ENCODE data around the gene ATP6V1B1. TPM values are rescaled to one million over a fixed set of nuclear protein-coding genes. Genes with fewer than 3 reads are reported as not detected.

The ATP6V1B1 gene
- total and polyA plus RNA-seq, 2 of the 13 experiments (the other 11 are each of a cell fraction or from before 2014, with no cell fraction given) = 0.58 to 1.6 TPM

DNA sequence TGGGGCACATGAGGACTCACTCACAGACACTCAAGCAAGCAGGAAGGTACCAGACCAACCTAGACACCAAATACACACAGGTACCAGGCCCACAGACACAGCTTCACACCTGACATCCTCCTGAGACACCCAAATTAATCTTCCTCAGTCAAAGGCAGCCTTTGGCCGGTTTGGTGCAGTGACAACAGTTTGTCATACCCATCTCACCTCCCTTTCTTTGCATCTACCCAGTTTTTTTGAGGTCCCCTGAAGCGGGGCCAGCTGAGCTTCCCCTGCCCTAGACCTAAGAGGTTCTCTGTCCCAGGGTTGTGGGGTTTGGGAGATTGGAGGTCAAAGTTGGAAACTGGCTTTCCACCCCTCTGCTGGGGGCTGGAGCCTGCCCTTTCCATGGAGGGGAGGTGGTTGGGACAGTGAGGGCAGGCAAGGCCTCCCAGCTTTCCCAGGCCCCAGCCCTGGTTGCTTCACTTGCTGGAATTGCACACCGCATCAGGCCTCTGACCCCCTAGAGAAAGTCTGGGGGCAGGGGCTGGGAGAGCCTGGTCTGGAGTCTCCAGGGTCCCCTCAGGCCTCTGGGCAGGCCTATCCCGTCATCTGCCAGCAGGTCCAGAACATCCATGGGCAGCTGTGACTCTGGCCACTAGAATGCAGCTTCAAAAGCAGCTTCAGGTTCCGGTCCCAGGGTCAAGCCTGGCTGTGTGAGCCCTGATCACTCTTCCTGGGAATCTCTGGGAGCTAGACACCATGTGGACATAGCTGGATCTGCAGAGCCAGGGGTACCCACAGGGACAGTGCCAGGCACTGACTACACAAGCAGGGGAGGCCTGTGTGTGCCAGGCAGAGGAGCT lies 71.5 kb downstream of the ATP6V1B1 start (continued):
- TF ChIP-seq, protein P1, sequence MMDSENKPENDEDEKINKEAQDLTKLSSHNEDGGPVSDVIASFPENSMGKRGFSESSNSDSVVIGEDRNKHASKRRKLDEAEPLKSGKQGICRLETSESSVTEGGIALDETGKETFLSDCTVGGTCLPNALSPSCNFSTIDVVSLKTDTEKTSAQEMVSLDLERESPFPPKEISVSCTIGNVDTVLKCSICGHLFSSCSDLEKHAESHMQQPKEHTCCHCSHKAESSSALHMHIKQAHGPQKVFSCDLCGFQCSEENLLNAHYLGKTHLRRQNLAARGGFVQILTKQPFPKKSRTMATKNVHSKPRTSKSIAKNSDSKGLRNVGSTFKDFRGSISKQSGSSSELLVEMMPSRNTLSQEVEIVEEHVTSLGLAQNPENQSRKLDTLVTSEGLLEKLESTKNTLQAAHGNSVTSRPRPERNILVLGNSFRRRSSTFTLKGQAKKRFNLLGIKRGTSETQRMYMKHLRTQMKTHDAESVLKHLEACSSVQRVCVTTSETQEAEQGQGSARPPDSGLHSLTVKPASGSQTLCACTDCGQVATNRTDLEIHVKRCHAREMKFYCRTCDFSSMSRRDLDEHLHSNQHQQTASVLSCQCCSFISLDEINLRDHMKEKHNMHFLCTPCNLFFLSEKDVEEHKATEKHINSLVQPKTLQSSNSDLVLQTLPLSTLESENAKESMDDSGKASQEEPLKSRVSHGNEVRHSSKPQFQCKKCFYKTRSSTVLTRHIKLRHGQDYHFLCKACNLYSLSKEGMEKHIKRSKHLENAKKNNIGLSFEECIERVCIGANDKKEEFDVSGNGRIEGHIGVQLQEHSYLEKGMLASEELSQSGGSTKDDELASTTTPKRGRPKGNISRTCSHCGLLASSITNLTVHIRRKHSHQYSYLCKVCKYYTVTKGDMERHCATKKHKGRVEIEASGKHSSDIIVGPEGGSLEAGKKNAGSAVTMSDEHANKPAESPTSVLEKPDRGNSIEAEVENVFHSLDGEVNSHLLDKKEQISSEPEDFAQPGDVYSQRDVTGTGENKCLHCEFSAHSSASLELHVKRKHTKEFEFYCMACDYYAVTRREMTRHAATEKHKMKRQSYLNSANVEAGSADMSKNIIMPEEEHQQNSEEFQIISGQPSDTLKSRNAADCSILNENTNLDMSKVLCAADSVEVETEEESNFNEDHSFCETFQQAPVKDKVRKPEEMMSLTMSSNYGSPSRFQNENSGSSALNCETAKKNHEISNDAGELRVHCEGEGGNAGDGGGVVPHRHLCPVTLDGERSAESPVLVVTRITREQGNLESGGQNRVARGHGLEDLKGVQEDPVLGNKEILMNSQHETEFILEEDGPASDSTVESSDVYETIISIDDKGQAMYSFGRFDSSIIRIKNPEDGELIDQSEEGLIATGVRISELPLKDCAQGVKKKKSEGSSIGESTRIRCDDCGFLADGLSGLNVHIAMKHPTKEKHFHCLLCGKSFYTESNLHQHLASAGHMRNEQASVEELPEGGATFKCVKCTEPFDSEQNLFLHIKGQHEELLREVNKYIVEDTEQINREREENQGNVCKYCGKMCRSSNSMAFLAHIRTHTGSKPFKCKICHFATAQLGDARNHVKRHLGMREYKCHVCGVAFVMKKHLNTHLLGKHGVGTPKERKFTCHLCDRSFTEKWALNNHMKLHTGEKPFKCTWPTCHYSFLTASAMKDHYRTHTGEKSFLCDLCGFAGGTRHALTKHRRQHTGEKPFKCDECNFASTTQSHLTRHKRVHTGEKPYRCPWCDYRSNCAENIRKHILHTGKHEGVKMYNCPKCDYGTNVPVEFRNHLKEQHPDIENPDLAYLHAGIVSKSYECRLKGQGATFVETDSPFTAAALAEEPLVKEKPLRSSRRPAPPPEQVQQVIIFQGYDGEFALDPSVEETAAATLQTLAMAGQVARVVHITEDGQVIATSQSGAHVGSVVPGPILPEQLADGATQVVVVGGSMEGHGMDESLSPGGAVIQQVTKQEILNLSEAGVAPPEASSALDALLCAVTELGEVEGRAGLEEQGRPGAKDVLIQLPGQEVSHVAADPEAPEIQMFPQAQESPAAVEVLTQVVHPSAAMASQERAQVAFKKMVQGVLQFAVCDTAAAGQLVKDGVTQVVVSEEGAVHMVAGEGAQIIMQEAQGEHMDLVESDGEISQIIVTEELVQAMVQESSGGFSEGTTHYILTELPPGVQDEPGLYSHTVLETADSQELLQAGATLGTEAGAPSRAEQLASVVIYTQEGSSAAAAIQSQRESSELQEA (CRISPR knock-in tag; IDR thresholded peaks at IDR 0.05; ENCODE audit: not compliant biosample characterization) = peak; percentile 27
- TF ChIP-seq KAT8 (CRISPR knock-in tag; IDR thresholded peaks at IDR 0.05) = 0 out of 2 replicates have a peak, but pooled peaks have one; percentile 21
- TF ChIP-seq XRCC5 (optimal IDR thresholded peaks at IDR 0.05; ENCODE audit: low read length) = peak; percentile 54
- no peak for TF ChIP-seq ZNF761 (CRISPR knock-in tag; conservative IDR thresholded peaks at IDR 0.05)
- TF ChIP-seq, protein P2, sequence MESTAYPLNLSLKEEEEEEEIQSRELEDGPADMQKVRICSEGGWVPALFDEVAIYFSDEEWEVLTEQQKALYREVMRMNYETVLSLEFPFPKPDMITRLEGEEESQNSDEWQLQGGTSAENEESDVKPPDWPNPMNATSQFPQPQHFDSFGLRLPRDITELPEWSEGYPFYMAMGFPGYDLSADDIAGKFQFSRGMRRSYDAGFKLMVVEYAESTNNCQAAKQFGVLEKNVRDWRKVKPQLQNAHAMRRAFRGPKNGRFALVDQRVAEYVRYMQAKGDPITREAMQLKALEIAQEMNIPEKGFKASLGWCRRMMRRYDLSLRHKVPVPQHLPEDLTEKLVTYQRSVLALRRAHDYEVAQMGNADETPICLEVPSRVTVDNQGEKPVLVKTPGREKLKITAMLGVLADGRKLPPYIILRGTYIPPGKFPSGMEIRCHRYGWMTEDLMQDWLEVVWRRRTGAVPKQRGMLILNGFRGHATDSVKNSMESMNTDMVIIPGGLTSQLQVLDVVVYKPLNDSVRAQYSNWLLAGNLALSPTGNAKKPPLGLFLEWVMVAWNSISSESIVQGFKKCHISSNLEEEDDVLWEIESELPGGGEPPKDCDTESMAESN (CRISPR knock-in tag; conservative IDR thresholded peaks at IDR 0.05) = no peak
- no peak for TF ChIP-seq TBX3 (IDR thresholded peaks at IDR 0.05; ENCODE audit: borderline replicate concordance)
- TF ChIP-seq HNF4G (IDR thresholded peaks at IDR 0.05; ENCODE audit: borderline replicate concordance, low read depth, low read length) = no peak
- no peak for TF ChIP-seq HNF4G (CRISPR knock-in tag; IDR thresholded peaks at IDR 0.05; ENCODE audit: borderline replicate concordance, low read depth)
- TF ChIP-seq, protein P3, sequence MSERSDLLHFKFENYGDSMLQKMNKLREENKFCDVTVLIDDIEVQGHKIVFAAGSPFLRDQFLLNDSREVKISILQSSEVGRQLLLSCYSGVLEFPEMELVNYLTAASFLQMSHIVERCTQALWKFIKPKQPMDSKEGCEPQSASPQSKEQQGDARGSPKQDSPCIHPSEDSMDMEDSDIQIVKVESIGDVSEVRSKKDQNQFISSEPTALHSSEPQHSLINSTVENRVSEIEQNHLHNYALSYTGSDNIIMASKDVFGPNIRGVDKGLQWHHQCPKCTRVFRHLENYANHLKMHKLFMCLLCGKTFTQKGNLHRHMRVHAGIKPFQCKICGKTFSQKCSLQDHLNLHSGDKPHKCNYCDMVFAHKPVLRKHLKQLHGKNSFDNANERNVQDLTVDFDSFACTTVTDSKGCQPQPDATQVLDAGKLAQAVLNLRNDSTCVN (CRISPR knock-in tag; IDR thresholded peaks at IDR 0.05; ENCODE audit: borderline replicate concordance) = no peak
- TF ChIP-seq, protein P4, sequence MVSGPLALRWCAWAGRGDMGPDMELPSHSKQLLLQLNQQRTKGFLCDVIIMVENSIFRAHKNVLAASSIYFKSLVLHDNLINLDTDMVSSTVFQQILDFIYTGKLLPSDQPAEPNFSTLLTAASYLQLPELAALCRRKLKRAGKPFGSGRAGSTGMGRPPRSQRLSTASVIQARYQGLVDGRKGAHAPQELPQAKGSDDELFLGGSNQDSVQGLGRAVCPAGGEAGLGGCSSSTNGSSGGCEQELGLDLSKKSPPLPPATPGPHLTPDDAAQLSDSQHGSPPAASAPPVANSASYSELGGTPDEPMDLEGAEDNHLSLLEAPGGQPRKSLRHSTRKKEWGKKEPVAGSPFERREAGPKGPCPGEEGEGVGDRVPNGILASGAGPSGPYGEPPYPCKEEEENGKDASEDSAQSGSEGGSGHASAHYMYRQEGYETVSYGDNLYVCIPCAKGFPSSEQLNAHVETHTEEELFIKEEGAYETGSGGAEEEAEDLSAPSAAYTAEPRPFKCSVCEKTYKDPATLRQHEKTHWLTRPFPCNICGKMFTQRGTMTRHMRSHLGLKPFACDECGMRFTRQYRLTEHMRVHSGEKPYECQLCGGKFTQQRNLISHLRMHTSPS (CRISPR knock-in tag; IDR thresholded peaks at IDR 0.05; ENCODE audit: low read depth) = peak; percentile 86
- TF ChIP-seq, protein P5, sequence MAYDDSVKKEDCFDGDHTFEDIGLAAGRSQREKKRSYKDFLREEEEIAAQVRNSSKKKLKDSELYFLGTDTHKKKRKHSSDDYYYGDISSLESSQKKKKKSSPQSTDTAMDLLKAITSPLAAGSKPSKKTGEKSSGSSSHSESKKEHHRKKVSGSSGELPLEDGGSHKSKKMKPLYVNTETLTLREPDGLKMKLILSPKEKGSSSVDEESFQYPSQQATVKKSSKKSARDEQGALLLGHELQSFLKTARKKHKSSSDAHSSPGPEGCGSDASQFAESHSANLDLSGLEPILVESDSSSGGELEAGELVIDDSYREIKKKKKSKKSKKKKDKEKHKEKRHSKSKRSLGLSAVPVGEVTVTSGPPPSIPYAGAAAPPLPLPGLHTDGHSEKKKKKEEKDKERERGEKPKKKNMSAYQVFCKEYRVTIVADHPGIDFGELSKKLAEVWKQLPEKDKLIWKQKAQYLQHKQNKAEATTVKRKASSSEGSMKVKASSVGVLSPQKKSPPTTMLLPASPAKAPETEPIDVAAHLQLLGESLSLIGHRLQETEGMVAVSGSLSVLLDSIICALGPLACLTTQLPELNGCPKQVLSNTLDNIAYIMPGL (CRISPR knock-in tag; IDR thresholded peaks at IDR 0.05; ENCODE audit: borderline replicate concordance in 1 of 2, low read depth in 1 of 2) = peak; percentile 37 to 39; a peak in 2 of 4 replicates

Measured in HepG2 (cell line).